ENCODE measurements around the gene DNAH5.

- TF ChIP-seq BHLHE40 (IDR thresholded peaks at IDR 0.05; ENCODE audit: borderline replicate concordance), result no peak
- no peak for TF ChIP-seq SP1 (IDR thresholded peaks at IDR 0.05)
- no peak for TF ChIP-seq ARNT (IDR thresholded peaks at IDR 0.05)
- no peak for TF ChIP-seq SUZ12 (IDR thresholded peaks at IDR 0.05)
- no peak for TF ChIP-seq L3MBTL2 (conservative IDR thresholded peaks at IDR 0.05)
- TF ChIP-seq ZNF384 (IDR thresholded peaks at IDR 0.05), result no peak
- no peak for TF ChIP-seq LEF1 (IDR thresholded peaks at IDR 0.05; ENCODE audit: borderline replicate concordance)
- no peak for TF ChIP-seq TARDBP (IDR thresholded peaks at IDR 0.05)
- TF ChIP-seq CTBP1 (IDR thresholded peaks at IDR 0.05; ENCODE audit: borderline replicate concordance), result no peak
- TF ChIP-seq ELF4 (IDR thresholded peaks at IDR 0.05), result no peak
- TF ChIP-seq FOXM1 (IDR thresholded peaks at IDR 0.05; ENCODE audit: borderline replicate concordance), result no peak
- TF ChIP-seq HDGF (IDR thresholded peaks at IDR 0.05; ENCODE audit: borderline replicate concordance), result no peak
- no peak for TF ChIP-seq FOXK2 (IDR thresholded peaks at IDR 0.05)
These were observed 9.6 kb downstream of the DNAH5 start for GRCh38 chr5:13934921-13935320.
